Subcutaneous adipose tissue (tissue), 4 donors: ENCODE measurements around the gene TMEM175. TPM values are rescaled to one million over a fixed set of nuclear protein-coding genes. Genes with fewer than 3 reads are reported as not detected.

Experiments used
- CTCF ChIP-seq: fragments of 450-650 bp; IDR thresholded peaks from one replicate; pipeline ENCODE4 v1.5.1; 2016; ENCODE audit warnings: low read depth, mild to moderate bottlenecking, control low read depth, antibody characterized with exemption, moderate library complexity
- total RNA-seq, 4 donors: library from RNA; depleted of rRNA; stranded (reverse); fragments of >200 nt; gene quantifications; one replicate each; pipeline ENCODE4 v1.1.0, GENCODE V29; 2016

TMEM175 gene
- total RNA-seq, 4 donors from 2014 or later, result 18.5 to 38.1 (median 21.4) TPM

- no peak for TF ChIP-seq CTCF
Observed at GRCh38 chr4:986879-987623, 54.8 kb downstream of the TMEM175 start, which contains the start of gene IDUA. TSS of gene IDUA (plus strand) at chr4:987044. CDS start at chr4:987085, 41 bp downstream.

- no peak for TF ChIP-seq CTCF
Observed at GRCh38 chr4:987624-988513, 55.6 kb downstream of the TMEM175 start.

- no peak for TF ChIP-seq CTCF
Observed at GRCh38 chr4:988726-989721, 56.8 kb downstream of the TMEM175 start.

GRCh38 chr4:989722-990471 lies 57.6 kb downstream of the TMEM175 start:
- TF ChIP-seq CTCF, result no peak

- no peak for TF ChIP-seq CTCF
Observed at GRCh38 chr4:990746-991367, 58.6 kb downstream of the TMEM175 start.
